Measurements from ENCODE around the gene DCAF4.

The DCAF4 gene

DNA sequence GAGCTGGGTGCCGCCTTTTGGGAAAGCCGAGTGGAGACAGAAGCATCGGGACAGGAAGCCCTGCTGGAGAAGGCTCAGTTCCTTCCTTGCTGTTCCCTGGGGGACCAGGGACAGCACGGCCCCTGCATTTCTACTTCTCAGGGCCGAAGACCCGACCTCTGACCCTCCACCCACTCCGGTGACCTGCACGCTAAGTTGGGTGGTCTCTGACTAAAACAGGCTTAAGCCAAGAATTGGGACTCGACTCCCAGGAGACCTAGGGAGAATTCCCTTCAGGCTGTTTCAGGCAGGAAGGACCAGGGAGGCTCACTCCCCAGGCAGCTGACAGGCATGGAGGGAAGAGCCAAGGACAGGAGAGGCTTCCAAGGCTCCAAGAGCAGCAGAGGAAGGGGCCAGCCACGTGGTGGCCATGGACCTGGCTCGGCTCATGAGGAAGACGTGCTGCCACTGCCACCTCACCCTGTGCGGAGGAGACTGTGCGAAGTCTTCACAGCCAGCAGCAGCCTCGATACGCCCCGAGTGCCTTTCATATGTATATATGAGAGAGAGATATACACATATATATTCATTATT is 43.9 kb downstream of the DCAF4 start:
- TF ChIP-seq, protein P1, sequence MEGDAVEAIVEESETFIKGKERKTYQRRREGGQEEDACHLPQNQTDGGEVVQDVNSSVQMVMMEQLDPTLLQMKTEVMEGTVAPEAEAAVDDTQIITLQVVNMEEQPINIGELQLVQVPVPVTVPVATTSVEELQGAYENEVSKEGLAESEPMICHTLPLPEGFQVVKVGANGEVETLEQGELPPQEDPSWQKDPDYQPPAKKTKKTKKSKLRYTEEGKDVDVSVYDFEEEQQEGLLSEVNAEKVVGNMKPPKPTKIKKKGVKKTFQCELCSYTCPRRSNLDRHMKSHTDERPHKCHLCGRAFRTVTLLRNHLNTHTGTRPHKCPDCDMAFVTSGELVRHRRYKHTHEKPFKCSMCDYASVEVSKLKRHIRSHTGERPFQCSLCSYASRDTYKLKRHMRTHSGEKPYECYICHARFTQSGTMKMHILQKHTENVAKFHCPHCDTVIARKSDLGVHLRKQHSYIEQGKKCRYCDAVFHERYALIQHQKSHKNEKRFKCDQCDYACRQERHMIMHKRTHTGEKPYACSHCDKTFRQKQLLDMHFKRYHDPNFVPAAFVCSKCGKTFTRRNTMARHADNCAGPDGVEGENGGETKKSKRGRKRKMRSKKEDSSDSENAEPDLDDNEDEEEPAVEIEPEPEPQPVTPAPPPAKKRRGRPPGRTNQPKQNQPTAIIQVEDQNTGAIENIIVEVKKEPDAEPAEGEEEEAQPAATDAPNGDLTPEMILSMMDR (IDR thresholded peaks at IDR 0.05; ENCODE audit: low read depth, low read length), result no peak
- H3K4me3 ChIP-seq (ENCODE audit: low read depth, low read length), result no peak overlapping the region

DNA sequence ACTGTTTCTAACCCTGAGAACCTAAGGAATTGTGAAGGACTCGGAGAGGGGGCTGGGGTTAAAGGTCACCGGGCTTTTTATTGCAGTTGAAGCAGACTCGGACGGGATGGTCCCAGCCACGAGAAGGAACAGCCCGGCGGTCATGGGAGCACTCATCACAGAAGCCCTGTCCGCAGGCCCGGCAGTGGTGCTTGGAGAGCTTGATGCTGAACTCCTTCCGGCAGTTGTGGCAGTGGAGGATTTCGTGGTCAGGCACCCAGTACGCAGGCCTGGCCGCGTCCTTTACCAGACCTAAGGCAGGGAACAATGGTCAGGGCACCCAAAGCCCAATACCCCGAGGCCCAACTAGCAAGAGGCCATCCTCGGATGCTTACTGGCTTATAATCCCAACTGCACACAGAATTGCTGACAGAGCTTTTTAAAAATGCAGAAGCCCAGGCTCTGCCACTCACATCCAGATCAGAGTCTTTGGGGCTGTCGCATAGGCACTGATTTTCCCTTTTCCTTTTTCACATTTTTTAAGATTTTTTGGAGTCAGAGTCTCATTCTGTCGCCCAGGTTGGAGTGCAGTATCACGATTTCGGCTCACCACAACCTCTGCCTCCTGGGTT is 44.7 kb downstream of the DCAF4 start:
- H3K4me3 ChIP-seq (ENCODE audit: low read depth, low read length), result no peak overlapping the region
- TF ChIP-seq, protein P1 (IDR thresholded peaks at IDR 0.05; ENCODE audit: low read depth, low read length), result no peak

DNA sequence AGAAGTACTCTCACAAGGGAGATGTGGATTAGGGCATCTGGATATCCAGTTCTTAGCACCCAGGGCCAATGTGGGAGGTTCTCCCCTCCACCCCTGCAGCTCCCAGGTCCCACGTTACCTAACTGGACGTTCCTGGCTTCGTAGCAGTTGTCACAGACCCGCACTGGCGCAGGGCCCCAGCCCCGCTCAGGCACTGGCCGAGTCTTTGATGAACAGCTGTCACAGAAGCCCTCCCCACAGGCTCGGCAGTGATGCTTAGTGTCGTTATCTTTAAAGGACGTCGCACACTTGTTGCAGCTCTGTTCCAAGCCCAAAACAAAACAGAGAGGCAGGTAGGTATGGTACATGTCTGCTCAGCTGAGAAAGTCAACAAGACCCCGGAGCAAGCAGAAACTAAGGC is 48.4 kb downstream of the DCAF4 start:
- TF ChIP-seq, protein P1 (IDR thresholded peaks at IDR 0.05; ENCODE audit: low read depth, low read length), result no peak
- H3K4me3 ChIP-seq (ENCODE audit: low read depth, low read length), result no peak overlapping the region

DNA sequence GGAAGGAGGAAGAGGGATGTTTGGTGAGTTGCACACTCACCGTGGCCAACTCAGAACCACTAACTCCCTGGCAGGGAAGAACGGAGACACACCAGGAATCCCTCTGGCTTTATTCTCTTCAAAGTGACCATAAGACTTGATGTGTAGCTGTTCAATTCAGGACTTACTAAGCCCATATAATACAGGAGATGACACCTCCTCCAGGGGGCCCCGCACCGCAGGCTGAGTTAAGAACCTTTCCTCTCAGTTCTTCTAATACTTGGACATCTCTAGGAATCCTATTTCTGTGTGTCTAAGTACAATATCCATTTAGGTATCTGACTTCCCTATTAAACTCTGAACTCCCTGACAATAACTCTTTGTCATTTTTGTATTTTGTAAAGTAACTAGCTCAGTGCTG is 49.5 kb downstream of the DCAF4 start:
- TF ChIP-seq, protein P1 (IDR thresholded peaks at IDR 0.05; ENCODE audit: low read depth, low read length), result no peak
- H3K4me3 ChIP-seq (ENCODE audit: low read depth, low read length), result no peak overlapping the region

DNA sequence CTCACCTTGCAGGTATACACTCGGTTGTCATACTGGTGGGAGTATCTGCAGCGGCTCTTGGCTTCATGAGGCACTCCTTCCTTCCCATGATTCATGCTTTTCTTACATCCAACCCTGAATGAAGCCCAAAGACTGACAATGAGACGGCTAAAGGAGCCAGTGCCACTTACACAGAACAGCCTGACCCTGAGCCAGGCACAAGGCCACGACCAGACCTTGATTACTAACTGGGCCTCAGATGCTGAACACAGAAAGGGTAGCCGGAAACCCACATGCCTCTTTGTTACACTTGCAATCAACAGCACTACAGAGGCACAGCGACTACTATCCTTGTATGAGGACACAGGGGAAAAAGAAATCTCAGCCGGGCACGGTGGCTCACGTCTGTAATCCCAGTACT is 52.6 kb downstream of the DCAF4 start:
- H3K4me3 ChIP-seq (ENCODE audit: low read depth, low read length), result no peak overlapping the region
- TF ChIP-seq, protein P1 (IDR thresholded peaks at IDR 0.05; ENCODE audit: low read depth, low read length), result no peak

DNA sequence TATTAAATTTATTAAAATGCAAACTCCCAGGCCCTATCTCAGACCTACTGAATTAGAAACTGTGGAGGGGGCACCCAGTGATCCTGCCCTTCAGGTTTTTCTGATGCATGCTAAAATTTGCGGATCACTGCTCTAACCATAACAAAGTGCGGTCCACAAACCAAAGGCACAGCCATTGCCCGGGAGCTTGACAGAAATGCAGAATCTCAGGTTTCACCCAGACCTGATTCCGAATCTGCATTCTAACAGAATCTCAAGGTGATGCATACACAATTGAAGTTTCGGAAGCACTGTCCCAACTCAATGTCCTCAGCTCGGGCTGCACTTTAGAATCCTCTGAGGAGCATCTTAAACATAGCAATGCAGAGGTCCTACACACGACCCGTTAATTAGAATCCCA is 54.6 kb downstream of the DCAF4 start:
- no peak overlapping the region for H3K4me3 ChIP-seq (ENCODE audit: low read depth, low read length)
- TF ChIP-seq, protein P1 (IDR thresholded peaks at IDR 0.05; ENCODE audit: low read depth, low read length), result no peak

DNA sequence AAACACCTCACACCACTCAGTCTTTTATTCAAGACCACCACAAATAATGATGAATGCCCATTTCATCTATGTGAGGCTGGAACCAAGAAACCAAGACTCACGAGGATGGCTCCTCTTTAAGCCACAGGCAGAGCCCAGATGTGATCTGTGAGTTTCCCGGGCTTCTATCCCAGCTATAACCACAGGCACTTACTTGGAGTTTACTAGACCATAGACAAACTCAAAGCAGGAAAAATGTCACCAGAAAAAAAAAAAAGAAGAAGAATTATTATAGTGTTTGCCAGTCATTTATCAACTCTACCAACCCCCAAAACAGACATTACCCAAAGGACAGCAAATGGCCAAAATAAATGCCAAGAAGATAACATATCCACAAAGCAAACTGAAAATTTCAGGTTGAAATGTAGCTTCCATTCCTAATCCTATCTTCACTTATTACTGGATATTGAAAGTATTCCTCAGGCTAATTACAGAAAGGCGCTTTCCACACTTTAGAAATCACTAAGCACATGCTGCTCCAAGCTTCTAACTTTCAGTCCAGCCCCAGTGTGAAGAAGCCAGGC is 56.0 kb downstream of the DCAF4 start:
- TF ChIP-seq, protein P1 (IDR thresholded peaks at IDR 0.05; ENCODE audit: low read depth, low read length), result no peak
- no peak overlapping the region for H3K4me3 ChIP-seq (ENCODE audit: low read depth, low read length)
